OCI-LY3 (cell line): ENCODE data around the gene JUP.

Source experiments
- EZH2phosphoT487 ChIP-seq: fragments of 200-600 bp; shearing (Covaris generic); IDR thresholded peaks from 2 replicates; pipeline ENCODE4 v1.6.1; 2018; ENCODE audit warnings: antibody characterized with exemption, mixed run types, low read depth
- TF ChIP-seq, protein P1 (sequence below): fragments of 200-600, 300-600 bp; sonication (generic); IDR thresholded peaks from 2 replicates; pipeline ENCODE4 v1.5.1; 2014; ENCODE audit warnings: antibody characterized with exemption, low read length, low read depth

DNA sequence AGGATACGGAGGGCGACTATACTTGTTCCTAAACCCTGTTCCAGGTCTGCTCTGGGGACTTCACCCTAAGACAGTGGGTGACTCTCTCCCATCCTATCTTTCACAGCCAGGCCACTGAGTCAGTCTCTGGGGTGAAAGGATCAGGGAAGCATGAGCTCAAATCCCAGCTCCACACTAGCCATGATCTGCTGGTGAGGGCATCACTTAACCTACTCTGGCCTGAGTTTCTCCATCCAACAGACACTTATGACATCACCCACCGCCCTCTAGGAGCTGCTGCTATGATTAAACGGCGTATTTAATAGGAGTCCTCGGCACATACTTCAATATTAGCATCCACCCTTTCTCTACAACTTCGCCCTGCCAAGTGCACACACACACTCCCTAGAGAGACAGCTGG is 64.3 kb downstream of the JUP start:
- TF ChIP-seq, protein P1, sequence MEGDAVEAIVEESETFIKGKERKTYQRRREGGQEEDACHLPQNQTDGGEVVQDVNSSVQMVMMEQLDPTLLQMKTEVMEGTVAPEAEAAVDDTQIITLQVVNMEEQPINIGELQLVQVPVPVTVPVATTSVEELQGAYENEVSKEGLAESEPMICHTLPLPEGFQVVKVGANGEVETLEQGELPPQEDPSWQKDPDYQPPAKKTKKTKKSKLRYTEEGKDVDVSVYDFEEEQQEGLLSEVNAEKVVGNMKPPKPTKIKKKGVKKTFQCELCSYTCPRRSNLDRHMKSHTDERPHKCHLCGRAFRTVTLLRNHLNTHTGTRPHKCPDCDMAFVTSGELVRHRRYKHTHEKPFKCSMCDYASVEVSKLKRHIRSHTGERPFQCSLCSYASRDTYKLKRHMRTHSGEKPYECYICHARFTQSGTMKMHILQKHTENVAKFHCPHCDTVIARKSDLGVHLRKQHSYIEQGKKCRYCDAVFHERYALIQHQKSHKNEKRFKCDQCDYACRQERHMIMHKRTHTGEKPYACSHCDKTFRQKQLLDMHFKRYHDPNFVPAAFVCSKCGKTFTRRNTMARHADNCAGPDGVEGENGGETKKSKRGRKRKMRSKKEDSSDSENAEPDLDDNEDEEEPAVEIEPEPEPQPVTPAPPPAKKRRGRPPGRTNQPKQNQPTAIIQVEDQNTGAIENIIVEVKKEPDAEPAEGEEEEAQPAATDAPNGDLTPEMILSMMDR = no peak
- TF ChIP-seq EZH2phosphoT487 = no peak
